PC-3 (cell line): ENCODE data around the gene ERFE. TPM values are rescaled to one million over a fixed set of nuclear protein-coding genes. Genes with fewer than 3 reads are reported as not detected.
A peak's percentile ranks its signal among the peaks of the same experiment; 100 is the strongest.

Source experiments
- ATAC-seq: fragments of 200-7000 bp; cut with Tn5 transposase; 2 replicates; pipeline ENCODE4 v1.9.1; 2020; ENCODE audit warnings: mild to moderate bottlenecking, moderate library complexity
- BruUV-seq: library from RNA; stranded (reverse); fragments of 400-500 nt; replicated peaks from 2 replicates; lab custom pipeline; 2021; lab: Mats Ljungman, UMichigan
- CTCF ChIA-PET: fragments of 300-600 bp; sonication (Branson Sonifier 250); formaldehyde crosslinking; loops from one replicate; lab custom pipeline; 2022; ENCODE audit warnings: antibody characterized with exemption; lab: Charles Lee
- POLR2A ChIA-PET: fragments of 300-600 bp; sonication (Branson Sonifier 250); formaldehyde crosslinking; loops from one replicate; lab custom pipeline; 2022; ENCODE audit warnings: antibody characterized with exemption; ENCODE audit not compliant: unreplicated experiment; lab: Charles Lee
- DNase-seq: peaks from one replicate; pipeline ENCODE4 v3.0.0-alpha.2; 2015
- H2AFZ ChIP-seq: fragments of 300-600 bp; sonication (generic); 2 replicates; pipeline ENCODE4 v1.6.0; 2016; ENCODE audit warnings: antibody characterized with exemption, low read length
- H3F3A ChIP-seq: fragments of 300-600 bp; sonication (generic); one replicate; pipeline ENCODE4 v1.6.0; 2017; ENCODE audit warnings: antibody characterized with exemption, low read length, control low read depth, mild to moderate bottlenecking; ENCODE audit not compliant: unreplicated experiment
- H3K27ac ChIP-seq: fragments of 300-600 bp; sonication (generic); 2 replicates; pipeline ENCODE4 v1.5.1; 2016; ENCODE audit warnings: mild to moderate bottlenecking, low read length
- H3K27me3 ChIP-seq: fragments of 300-600 bp; sonication (generic); 2 replicates; pipeline ENCODE4 v1.6.1; 2016; ENCODE audit warnings: low read length, mixed read lengths
- H3K36me3 ChIP-seq: fragments of 300-600 bp; sonication (generic); 2 replicates; pipeline ENCODE4 v1.6.1; 2016; ENCODE audit warnings: low read depth, mixed run types, low read length, mixed read lengths
- H3K4me1 ChIP-seq: fragments of 300-600 bp; sonication (generic); 2 replicates; pipeline ENCODE4 v1.5.1; 2016; ENCODE audit warnings: low read length; ENCODE audit not compliant: insufficient read depth
- H3K4me2 ChIP-seq: fragments of 300-600 bp; sonication (generic); 2 replicates; pipeline ENCODE4 v1.6.0; 2016; ENCODE audit warnings: low read length
- H3K4me3 ChIP-seq: fragments of 300-600 bp; sonication (generic); 2 replicates; pipeline ENCODE4 v1.5.1; 2016; ENCODE audit warnings: mild to moderate bottlenecking, low read length, mixed read lengths
- H3K79me2 ChIP-seq: fragments of 300-600 bp; sonication (generic); 2 replicates; pipeline ENCODE4 v1.6.1; 2017; ENCODE audit warnings: low read length, mixed read lengths
- H3K9ac ChIP-seq: fragments of 300-600 bp; sonication (generic); 2 replicates; pipeline ENCODE4 v1.6.0; 2016; ENCODE audit warnings: mild to moderate bottlenecking, low read length
- H3K9me2 ChIP-seq: fragments of 300-600 bp; sonication (generic); replicated peaks from 2 replicates; pipeline ENCODE4 v1.6.1; 2016; ENCODE audit warnings: mixed run types, low read length, mixed read lengths
- H3K9me3 ChIP-seq: fragments of 300-600 bp; sonication (generic); 2 replicates; pipeline ENCODE4 v1.6.1; 2016; ENCODE audit warnings: low read length, mixed read lengths
- H4K20me1 ChIP-seq: fragments of 300-600 bp; sonication (generic); 2 replicates; pipeline ENCODE4 v1.6.1; 2016; ENCODE audit warnings: low read length, mixed read lengths
- CTCF ChIP-seq: fragments of 300-600 bp; sonication (generic); conservative IDR thresholded peaks from 2 replicates; pipeline ENCODE4 v1.5.1; 2017; ENCODE audit warnings: antibody characterized with exemption, low read depth, mild to moderate bottlenecking, low read length
- EZH2 ChIP-seq: fragments of 300-600 bp; sonication (generic); IDR thresholded peaks from one replicate; pipeline ENCODE4 v1.6.1; 2017; ENCODE audit warnings: antibody characterized with exemption, mild to moderate bottlenecking, low read length; ENCODE audit not compliant: unreplicated experiment
- EZH2phosphoT487 ChIP-seq: fragments of 300-600 bp; sonication (generic); IDR thresholded peaks from 2 replicates; pipeline ENCODE4 v1.6.1; 2018; ENCODE audit warnings: mild to moderate bottlenecking, antibody characterized with exemption, low read length, borderline replicate concordance
- intact Hi-C: fragments of 100-400 bp; cut with micrococcal nuclease; formaldehyde crosslinking; loops from 2 replicates; pipeline ENCODE4 v1.9.0; 2023
- total RNA-seq: library from RNA; depleted of rRNA; stranded (reverse); fragments of >200 nt; gene quantifications from 2 replicates; pipeline ENCODE4 v1.2.3, GENCODE V29; 2014

The ERFE gene
- total RNA-seq, 1 experiment from 2014 or later, result 7.4 TPM

GRCh38 chr2:238132463-238133450, 26.0 kb upstream of the ERFE start:
- ATAC-seq, result no peak
- H3F3A ChIP-seq, result no peaks in the 10 kb centered on the region
- TF ChIP-seq CTCF (no peak), EZH2 (no peak), EZH2phosphoT487 (no peak)
- no peak overlapping the region for H3K9ac ChIP-seq
- no peaks in the 10 kb centered on the region for H3K27me3 ChIP-seq
- H3K27ac ChIP-seq, result no peak overlapping the region
- DNase-seq, result no peak
- H3K36me3 ChIP-seq, result no peaks in the 10 kb centered on the region
- H4K20me1 ChIP-seq, result no peaks in the 10 kb centered on the region
- H3K79me2 ChIP-seq, result no peaks in the 10 kb centered on the region
- ChIA-PET CTCF (no interaction called here), POLR2A (no interaction called here)
- H2AFZ ChIP-seq, result no peak overlapping the region
- H3K4me1 ChIP-seq, result no peaks in the 10 kb centered on the region
- BruUV-seq, result no TSS peak
- H3K4me2 ChIP-seq, result no peak overlapping the region
- intact Hi-C loops, result no loop called here
- no peak overlapping the region for H3K4me3 ChIP-seq
- no peaks in the 10 kb centered on the region for H3K9me2 ChIP-seq
- H3K9me3 ChIP-seq, result no peaks in the 10 kb centered on the region

- POLR2A ChIA-PET, result no interaction called here
- BruUV-seq, result no TSS peak
- H3K9me2 ChIP-seq, result no peaks in the 10 kb centered on the region
Measured at GRCh38 chr2:238133499-238134392, 25.0 kb upstream of the ERFE start.

More at GRCh38 chr2:238133499-238134392, 25.0 kb upstream of the ERFE start:
- no peaks in the 10 kb centered on the region for H3K36me3 ChIP-seq
- H3K27ac ChIP-seq, result no peak overlapping the region
- H3F3A ChIP-seq, result no peaks in the 10 kb centered on the region
- ATAC-seq, result 0 out of 2 replicates have a peak, but pooled peaks have one; percentile 32
- H3K79me2 ChIP-seq, result no peaks in the 10 kb centered on the region
- H3K9ac ChIP-seq, result no peak overlapping the region
- H3K4me3 ChIP-seq, result no peak overlapping the region
- H2AFZ ChIP-seq, result no peak overlapping the region
- peak; percentile 6 for DNase-seq
- CTCF ChIA-PET, result no interaction called here
- no peaks in the 10 kb centered on the region for H3K4me1 ChIP-seq
- H3K27me3 ChIP-seq, result no peaks in the 10 kb centered on the region
- no peak overlapping the region for H3K4me2 ChIP-seq
- TF ChIP-seq CTCF (no peak), EZH2 (no peak), EZH2phosphoT487 (no peak)
- intact Hi-C loops, result no loop called here
- no peaks in the 10 kb centered on the region for H4K20me1 ChIP-seq
- H3K9me3 ChIP-seq, result no peaks in the 10 kb centered on the region
